Stimulated activated naive CD8-positive, alpha-beta T cell treated with anti-CD3 and anti-CD28 coated beads, Interleukin-15, Interleukin-2, amounts not matched to agents 100 ng/mL and 50 ng/mL, for 24 hours (primary cell): ENCODE measurements around the gene TLR9.
"Not testable (repeated sequence)": the region's sequence is repeated elsewhere in the genome, so short reads cannot be mapped to it uniquely, and the experiment has no call there.

Experiments used
- H3K27ac Mint-ChIP-seq: one replicate; pipeline ENCODE4 v1.8.0; 2021; ENCODE audit warnings: mild to moderate bottlenecking, mixed read lengths
- H3K27me3 Mint-ChIP-seq: one replicate; pipeline ENCODE4 v1.8.0; 2021; ENCODE audit warnings: mixed read lengths
- H3K36me3 Mint-ChIP-seq: one replicate; pipeline ENCODE4 v1.8.0; 2021; ENCODE audit warnings: low read depth, mixed read lengths
- H3K4me1 Mint-ChIP-seq: one replicate; pipeline ENCODE4 v1.8.0; 2021; ENCODE audit warnings: low read depth, mixed read lengths
- H3K4me3 Mint-ChIP-seq: one replicate; pipeline ENCODE4 v1.8.0; 2021; ENCODE audit warnings: mild to moderate bottlenecking, mixed read lengths
- H3K9me3 Mint-ChIP-seq: one replicate; pipeline ENCODE4 v1.8.0; 2021; ENCODE audit warnings: mixed read lengths

Gene TLR9

DNA sequence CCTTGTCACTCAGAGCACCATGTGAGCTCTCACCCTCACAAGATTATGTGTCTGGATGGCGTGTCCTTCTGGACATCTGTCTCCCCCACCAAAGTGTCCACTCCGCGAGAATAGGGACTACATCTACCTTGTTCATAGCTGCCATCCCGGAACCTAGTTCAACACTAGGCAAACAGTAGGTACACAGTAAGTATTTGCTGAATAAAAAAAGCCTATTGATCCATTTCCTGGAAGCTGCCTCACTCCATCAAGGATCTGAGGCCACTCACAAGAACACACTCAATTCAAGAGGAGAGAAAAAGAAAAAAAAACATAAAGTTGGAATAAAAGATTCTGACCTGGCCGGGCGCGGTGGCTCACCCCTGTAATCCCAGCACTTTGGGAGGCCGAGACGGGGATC is 38.7 kb downstream of the TLR9 start:
- Mint-ChIP-seq H3K4me1 (peaks cover 5% of the 10 kb centered on the region), H3K27ac (no peak overlapping the region)

GRCh38 chr3:52185837-52186236 is 39.6 kb downstream of the TLR9 start:
- Mint-ChIP-seq H3K36me3 (no peaks in the 10 kb centered on the region), H3K4me3 (no peak overlapping the region), H3K9me3 (no peaks in the 10 kb centered on the region), H3K4me1 (peaks cover 5% of the 10 kb centered on the region), H3K27ac (no peak overlapping the region), H3K27me3 (no peaks in the 10 kb centered on the region)

More for the DNA sequence above, 38.7 kb downstream of the TLR9 start:
- Mint-ChIP-seq H3K9me3 (no peaks in the 10 kb centered on the region), H3K27me3 (no peaks in the 10 kb centered on the region), H3K4me3 (no peak overlapping the region), H3K36me3 (no peaks in the 10 kb centered on the region)

- H3K27me3 Mint-ChIP-seq: no peaks in the 10 kb centered on the region
- no peaks in the 10 kb centered on the region for H3K36me3 Mint-ChIP-seq
- no peak overlapping the region for H3K4me3 Mint-ChIP-seq
- peaks cover 5% of the 10 kb centered on the region for H3K4me1 Mint-ChIP-seq
- no peaks in the 10 kb centered on the region for H3K9me3 Mint-ChIP-seq
- H3K27ac Mint-ChIP-seq: no peak overlapping the region
Observed at GRCh38 chr3:52185311-52185710, 40.1 kb downstream of the TLR9 start.

GRCh38 chr3:52184690-52185089 is 40.8 kb downstream of the TLR9 start:
- Mint-ChIP-seq H3K4me3 (no peak overlapping the region), H3K9me3 (no peaks in the 10 kb centered on the region), H3K36me3 (no peaks in the 10 kb centered on the region), H3K27ac (no peak overlapping the region), H3K4me1 (peaks cover 5% of the 10 kb centered on the region), H3K27me3 (no peaks in the 10 kb centered on the region)

- Mint-ChIP-seq H3K27ac (no peak overlapping the region), H3K36me3 (no peaks in the 10 kb centered on the region), H3K27me3 (no peaks in the 10 kb centered on the region), H3K4me3 (no peak overlapping the region), H3K9me3 (no peaks in the 10 kb centered on the region), H3K4me1 (peaks cover 5% of the 10 kb centered on the region)
Observed at GRCh38 chr3:52183786-52184445, 41.5 kb downstream of the TLR9 start.

GRCh38 chr3:52182691-52183090 is 42.8 kb downstream of the TLR9 start:
- no peaks in the 10 kb centered on the region for H3K36me3 Mint-ChIP-seq
- H3K27me3 Mint-ChIP-seq: no peaks in the 10 kb centered on the region
- H3K9me3 Mint-ChIP-seq: no peaks in the 10 kb centered on the region
- no peak overlapping the region for H3K27ac Mint-ChIP-seq
- peaks cover 5% of the 10 kb centered on the region for H3K4me1 Mint-ChIP-seq
- no peak overlapping the region for H3K4me3 Mint-ChIP-seq

DNA sequence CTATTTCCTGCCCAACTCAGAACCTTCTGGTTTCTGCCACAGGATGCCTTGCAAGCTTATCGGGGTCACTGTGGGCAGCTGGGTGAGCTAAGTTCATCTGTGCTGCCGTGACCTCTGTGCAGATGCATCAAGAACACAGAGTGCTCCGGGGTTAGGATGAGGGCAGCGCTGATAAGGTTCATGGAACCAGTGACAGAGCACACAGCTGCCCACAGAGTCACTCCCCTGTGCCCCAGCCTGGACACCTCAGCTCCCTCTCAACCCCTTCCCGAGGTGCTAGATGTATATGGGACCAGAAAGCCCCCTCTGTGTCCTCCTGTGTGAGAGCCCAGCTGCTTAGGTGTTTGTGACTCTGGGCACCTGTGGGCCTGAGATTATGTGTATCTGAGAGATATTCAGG is 43.2 kb downstream of the TLR9 start:
- Mint-ChIP-seq H3K36me3 (no peaks in the 10 kb centered on the region), H3K27ac (no peak overlapping the region), H3K4me1 (peaks cover 5% of the 10 kb centered on the region), H3K4me3 (no peak overlapping the region), H3K27me3 (no peaks in the 10 kb centered on the region), H3K9me3 (no peaks in the 10 kb centered on the region)

GRCh38 chr3:52181543-52181942 is 43.9 kb downstream of the TLR9 start:
- Mint-ChIP-seq H3K4me3 (no peak overlapping the region), H3K36me3 (no peaks in the 10 kb centered on the region), H3K27ac (no peak overlapping the region), H3K4me1 (peaks cover 5% of the 10 kb centered on the region), H3K9me3 (no peaks in the 10 kb centered on the region), H3K27me3 (no peaks in the 10 kb centered on the region)

- Mint-ChIP-seq H3K9me3 (no peaks in the 10 kb centered on the region), H3K4me1 (peaks cover 5% of the 10 kb centered on the region), H3K4me3 (no peak overlapping the region), H3K27me3 (no peaks in the 10 kb centered on the region), H3K27ac (no peak overlapping the region), H3K36me3 (no peaks in the 10 kb centered on the region)
Observed at GRCh38 chr3:52178537-52178936, 46.9 kb downstream of the TLR9 start.

GRCh38 chr3:52178126-52178525 is 47.3 kb downstream of the TLR9 start:
- H3K36me3 Mint-ChIP-seq, H3K4me3 Mint-ChIP-seq, H3K4me1 Mint-ChIP-seq, H3K9me3 Mint-ChIP-seq, H3K27me3 Mint-ChIP-seq, H3K27ac Mint-ChIP-seq: not testable (repeated sequence)

DNA sequence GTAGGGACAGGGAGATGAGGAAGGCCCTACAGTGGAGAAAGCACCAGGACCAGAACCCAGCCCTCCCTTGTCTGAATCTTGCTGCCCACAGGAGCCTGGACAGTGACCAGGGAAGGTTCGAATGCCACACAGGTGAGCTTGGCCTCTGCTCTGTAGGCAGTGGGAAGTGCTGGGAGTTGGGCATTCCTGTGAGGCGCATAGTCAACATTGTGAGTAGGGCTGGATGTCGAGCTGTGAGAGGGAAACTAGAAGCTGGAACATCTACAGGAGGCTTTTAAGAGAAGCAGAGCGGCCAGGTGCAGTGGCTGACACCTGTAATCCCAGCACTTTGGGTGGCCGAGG is 47.8 kb downstream of the TLR9 start:
- Mint-ChIP-seq H3K36me3 (no peaks in the 10 kb centered on the region), H3K4me3 (no peak overlapping the region), H3K4me1 (peaks cover 8% of the 10 kb centered on the region), H3K27me3 (no peaks in the 10 kb centered on the region), H3K9me3 (no peaks in the 10 kb centered on the region), H3K27ac (no peak overlapping the region)

GRCh38 chr3:52176951-52177700 is 48.3 kb downstream of the TLR9 start:
- Mint-ChIP-seq H3K4me3 (no peak overlapping the region), H3K27me3 (no peaks in the 10 kb centered on the region), H3K4me1 (peaks cover 3% of the 10 kb centered on the region), H3K9me3 (no peaks in the 10 kb centered on the region), H3K27ac (no peak overlapping the region), H3K36me3 (no peaks in the 10 kb centered on the region)

DNA sequence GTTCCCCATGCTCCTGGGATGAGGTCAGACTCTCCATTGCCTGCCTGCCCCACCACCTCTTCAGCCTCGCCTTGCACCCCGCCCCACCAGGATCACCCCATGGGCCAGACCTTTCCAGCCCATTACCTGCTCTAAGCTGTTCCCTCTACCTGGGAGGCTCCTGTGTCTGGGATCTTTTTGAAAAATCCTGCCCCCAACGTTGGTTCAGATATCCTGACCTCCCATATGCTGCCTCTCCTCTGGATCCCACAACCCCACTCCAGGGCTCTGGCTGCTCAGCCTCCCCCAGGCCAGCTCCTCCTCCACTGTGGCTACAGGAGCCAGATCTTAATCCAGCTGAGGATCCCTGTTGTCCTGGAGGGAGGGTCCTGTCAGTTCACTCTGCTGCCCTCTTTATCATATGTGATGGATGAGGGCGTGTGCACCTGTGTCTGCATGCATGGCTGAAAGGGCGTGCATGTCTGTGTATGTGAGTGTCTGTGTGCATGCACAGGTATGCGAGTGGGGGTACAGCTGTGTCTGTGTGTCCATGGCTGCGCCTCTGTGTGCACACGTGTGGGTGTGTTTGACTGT is 49.2 kb downstream of the TLR9 start:
- Mint-ChIP-seq H3K27me3 (no peaks in the 10 kb centered on the region), H3K9me3 (no peaks in the 10 kb centered on the region), H3K36me3 (no peaks in the 10 kb centered on the region), H3K4me3 (no peak overlapping the region), H3K27ac (no peak overlapping the region), H3K4me1 (peaks cover 3% of the 10 kb centered on the region)

- Mint-ChIP-seq H3K36me3 (no peaks in the 10 kb centered on the region), H3K9me3 (no peaks in the 10 kb centered on the region), H3K4me3 (no peak overlapping the region), H3K27ac (no peak overlapping the region), H3K4me1 (peaks cover 3% of the 10 kb centered on the region), H3K27me3 (no peaks in the 10 kb centered on the region)
Observed at GRCh38 chr3:52175416-52176179, 49.8 kb downstream of the TLR9 start.

- Mint-ChIP-seq H3K27ac (no peak overlapping the region), H3K36me3 (no peaks in the 10 kb centered on the region), H3K4me1 (peaks cover 3% of the 10 kb centered on the region), H3K27me3 (no peaks in the 10 kb centered on the region), H3K4me3 (no peak overlapping the region), H3K9me3 (no peaks in the 10 kb centered on the region)
Observed at GRCh38 chr3:52174896-52175295, 50.5 kb downstream of the TLR9 start.
